Measurements from ENCODE around the gene ZNF219.

GRCh38 chr14:21093018-21093417 lies 5.4 kb downstream of the ZNF219 start:
- no peak for TF ChIP-seq MAX (IDR thresholded peaks at IDR 0.05)
- TF ChIP-seq REST (IDR thresholded peaks at IDR 0.05; ENCODE audit: low read depth): no peak
- no peak for TF ChIP-seq POLR2A (IDR thresholded peaks at IDR 0.05; ENCODE audit: borderline replicate concordance, extremely low read depth, insufficient read depth, insufficient read length)
- TF ChIP-seq CTCF (IDR thresholded peaks at IDR 0.05 in 2 of 3, conservative IDR thresholded peaks at IDR 0.05 in 1 of 3; ENCODE audit: borderline replicate concordance in 1 of 3, insufficient read depth in 1 of 3, low read depth in 2 of 3, low read length in 2 of 3): no peak
- TF ChIP-seq EZH2phosphoT487 (IDR thresholded peaks at IDR 0.05; ENCODE audit: borderline replicate concordance): no peak
- no peak for TF ChIP-seq RAD21 (IDR thresholded peaks at IDR 0.05; ENCODE audit: low read depth)

Data from HCT116 (cell line).